K562 (cell line): Measurements from ENCODE around the gene NOTCH3. TPM values are rescaled to one million over a fixed set of nuclear protein-coding genes. Genes with fewer than 3 reads are reported as not detected.

Experiments used
- ATAC-seq: fragments of 200-7000 bp; cut with Tn5 transposase; 3 replicates; pipeline ENCODE4 v1.9.1; 2020; ENCODE audit warnings: moderate library complexity
- BruUV-seq: library from RNA; stranded (reverse); fragments of 400-500 nt; replicated peaks from 2 replicates; lab custom pipeline; 2021; lab: Mats Ljungman, UMichigan
- CTCF ChIA-PET: fragments of 300-600 bp; formaldehyde crosslinking; extraction: SDS; loops from one replicate; lab custom pipeline; 2021; ENCODE audit warnings: low intra/inter-chr PET ratio; lab: Yijun Ruan, JAX
- POLR2A ChIA-PET: fragments of 300-600, 350-650 bp; sonication (Branson Sonifier 250); formaldehyde crosslinking; extraction: SDS; loops from one replicate; lab custom pipeline; 2021; ENCODE audit warnings: antibody characterized with exemption, inconsistent platforms; lab: Yijun Ruan, JAX
- DNase-seq, 4 experiments: peaks; one replicate each; pipeline versions ENCODE4 v3.0.0 to v3.0.0-alpha.2; 2011 to 2018; ENCODE audit warnings: low spot score in 3 of 4, mixed read lengths in 3 of 4; ENCODE audit errors: extremely low read depth in 1 of 4
- FAIRE-seq: peaks from 2 replicates; lab custom pipeline; 2011; peaks lifted over from hg19 to GRCh38; lab: Jason Lieb, UNC
- H2AFZ ChIP-seq: 2 replicates; pipeline ENCODE4 v1.6.0; 2011; ENCODE audit warnings: low read depth, low read length, control low read depth, inconsistent platforms
- H3K27ac ChIP-seq: fragments of 200-600 bp; 3 replicates; pipeline ENCODE4 v1.8.0; 2011; ENCODE audit warnings: low read depth, mild to moderate bottlenecking, control low read depth, inconsistent platforms, low read length, moderate library complexity, mixed read lengths; ENCODE audit errors: extremely low read depth
- H3K27me3 ChIP-seq, 2 experiments: fragments of 300-600 bp in 1 of 2; 2 replicates in 1 of 2; 3 replicates in 1 of 2; pipeline versions ENCODE4 v1.6.0 to v1.8.0; 2011; ENCODE audit warnings: inconsistent platforms in 2 of 2, low read length in 2 of 2, mild to moderate bottlenecking in 1 of 2, mixed read lengths in 1 of 2, moderate library complexity in 1 of 2; ENCODE audit not compliant: control insufficient read depth in 2 of 2, insufficient read depth in 2 of 2
- H3K36me3 ChIP-seq: fragments of 300-600 bp; 3 replicates; pipeline ENCODE4 v1.8.0; 2011; ENCODE audit warnings: mild to moderate bottlenecking, low read length, inconsistent platforms; ENCODE audit not compliant: control insufficient read depth, insufficient read depth
- H3K4me1 ChIP-seq, 2 experiments: fragments of 200-600 bp in 1 of 2; replicated peaks in 1 of 2; 2 replicates in 1 of 2; 3 replicates in 1 of 2; pipeline versions ENCODE4 v1.5.1 to v1.8.0; 2011; ENCODE audit warnings: inconsistent platforms in 2 of 2, low read length in 2 of 2, mild to moderate bottlenecking in 1 of 2, mixed read lengths in 1 of 2, moderate library complexity in 1 of 2; ENCODE audit not compliant: control insufficient read depth in 2 of 2, insufficient read depth in 2 of 2
- H3K4me2 ChIP-seq: 2 replicates; pipeline ENCODE4 v1.6.1; 2011; ENCODE audit warnings: low read length, control low read depth, inconsistent platforms, mixed read lengths; ENCODE audit not compliant: insufficient read depth
- H3K4me3 ChIP-seq: fragments of 200-600 bp; sonication (generic), shearing (Covaris generic); 2 replicates; pipeline ENCODE4 v1.5.1; 2016; ENCODE audit warnings: control low read depth, inconsistent platforms
- H3K79me2 ChIP-seq: fragments of 200-600 bp; 3 replicates; pipeline ENCODE4 v1.8.0; 2011; ENCODE audit warnings: low read length, inconsistent platforms; ENCODE audit not compliant: control insufficient read depth, insufficient read depth
- H3K9ac ChIP-seq, 2 experiments: 2 replicates each; pipeline versions ENCODE4 v1.6.0 to v1.6.1; 2011; ENCODE audit warnings: low read depth in 2 of 2, low read length in 2 of 2, control low read depth in 1 of 2, inconsistent platforms in 1 of 2, mild to moderate bottlenecking in 1 of 2, mixed read lengths in 1 of 2; ENCODE audit not compliant: insufficient read depth in 1 of 2
- H3K9me1 ChIP-seq: one replicate; pipeline ENCODE4 v1.6.0; 2011; ENCODE audit warnings: inconsistent platforms, mild to moderate bottlenecking, low read length, moderate library complexity; ENCODE audit not compliant: control insufficient read depth, insufficient read depth
- H3K9me3 ChIP-seq: replicated peaks from 2 replicates; pipeline ENCODE4 v1.5.1; 2011; ENCODE audit warnings: low read depth, low read length, inconsistent platforms; ENCODE audit not compliant: control insufficient read depth, insufficient read depth
- H4K20me1 ChIP-seq: replicated peaks from 2 replicates; pipeline ENCODE4 v1.6.1; 2011; ENCODE audit warnings: low read length, inconsistent platforms, mixed read lengths; ENCODE audit not compliant: control insufficient read depth, insufficient read depth
- E2F3 ChIP-seq: fragments of 250-450 bp; sonication (Bioruptor Pico); IDR thresholded peaks from 2 replicates; pipeline ENCODE4 v1.4.0; 2020; ENCODE audit warnings: mild to moderate bottlenecking
- GTF2E2 ChIP-seq: fragments of 200-800 bp; sonication (Bioruptor generic); IDR thresholded peaks from 2 replicates; pipeline ENCODE4 v1.6.1; 2016; ENCODE audit warnings: missing genetic modification characterization, missing compliant biosample characterization
- IFI16 ChIP-seq: fragments of 250-450 bp; sonication (Bioruptor Pico); IDR thresholded peaks from 2 replicates; pipeline ENCODE4 v2.1.2; 2022; ENCODE audit warnings: mild to moderate bottlenecking, inconsistent platforms
- MXI1 ChIP-seq: IDR thresholded peaks from 2 replicates; pipeline ENCODE4 v1.6.1; 2011; ENCODE audit warnings: low read depth, mild to moderate bottlenecking, improper control_type of control experiment, low read length
- MYC ChIP-seq, 2 experiments: fragments of 250-450 bp in 1 of 2; sonication (Bioruptor Pico) in 1 of 2; IDR thresholded peaks; 2 replicates each; pipeline versions ENCODE4 v1.5.1 to v1.6.1; 2012 to 2021; ENCODE audit warnings: low read depth in 2 of 2, borderline replicate concordance in 1 of 2, improper control_type of control experiment in 1 of 2, low read length in 1 of 2, mild to moderate bottlenecking in 1 of 2, moderate library complexity in 1 of 2
- NFATC3 ChIP-seq: fragments of 450-650 bp; IDR thresholded peaks from 2 replicates; pipeline ENCODE4 v1.6.1; 2017; ENCODE audit warnings: mild to moderate bottlenecking
- NFIX ChIP-seq: fragments of 250-450 bp; sonication (Bioruptor Pico); IDR thresholded peaks from 2 replicates; pipeline ENCODE4 v1.4.0; 2020; ENCODE audit warnings: low read depth, mild to moderate bottlenecking, moderate library complexity
- NFXL1 ChIP-seq: fragments of 450-650 bp; formaldehyde crosslinking; IDR thresholded peaks from 2 replicates; pipeline ENCODE4 v1.4.0; 2021; ENCODE audit warnings: mild to moderate bottlenecking
- NFYB ChIP-seq: IDR thresholded peaks from 2 replicates; pipeline ENCODE4 v1.6.1; 2011; ENCODE audit warnings: mild to moderate bottlenecking, moderate library complexity; ENCODE audit not compliant: insufficient read length; ENCODE audit errors: extremely low read depth
- ZBTB33 ChIP-seq: sonication (generic); formaldehyde crosslinking; IDR thresholded peaks from 2 replicates; pipeline ENCODE4 v1.8.1; 2023; ENCODE audit warnings: mild to moderate bottlenecking, missing genetic modification reagents
- ZBTB5 ChIP-seq: fragments of 450-650 bp; IDR thresholded peaks from 2 replicates; pipeline ENCODE4 v1.6.1; 2017; ENCODE audit warnings: antibody characterized with exemption
- WGBS: fragments of 100-300 bp; shearing (Covaris generic); methylation state at CpG from one replicate; pipeline ENCODE4 v1.1.6; 2016; ENCODE audit warnings: low coverage, mixed read lengths; ENCODE audit not compliant: insufficient coverage; ENCODE audit errors: missing lambda C conversion rate; 5-methylcytosine and 5-hydroxymethylcytosine counted together
- in situ Hi-C: fragments of 300-500 bp; cut with MboI; formaldehyde crosslinking; loops from 4 replicates; pipeline ENCODE4 v1.15.0; 2018; ENCODE audit warnings: inconsistent platforms, mixed read lengths
- intact Hi-C: fragments of 100-400 bp; cut with micrococcal nuclease; formaldehyde crosslinking; loops from 2 replicates; pipeline ENCODE4 v1.14.2; 2022
- polyA plus RNA-seq, 8 experiments: library from polyadenylated mRNA; depleted of rRNA in 4 of 8; stranded (reverse) in 5 of 8; unstranded in 3 of 8; fragments of >200 nt; fragmentation: Nextera tagmentation in 2 of 8; fragmentation: Illumina TruSeq in 1 of 8; extraction: Ambion mirVana in 2 of 8; extraction: Trizol in 1 of 8; gene quantifications; 2 replicates each; pipeline versions ENCODE4 v1.2.1 to v1.2.3, GENCODE V29; 2011 to 2014; ENCODE audit warnings: inconsistent platforms in 1 of 8, missing spikeins in 1 of 8
- total RNA-seq, 7 experiments: library from RNA; depleted of rRNA in 6 of 7; stranded (reverse); fragments of >200 nt in 6 of 7; fragmentation: Illumina TruSeq in 2 of 7; extraction: Trizol in 2 of 7; gene quantifications; 2 replicates each; pipeline versions ENCODE4 v1.2.1 to v1.2.3, GENCODE V29; 2011 to 2021; ENCODE audit warnings: low replicate concordance in 1 of 7

NOTCH3 gene
- total and polyA plus RNA-seq, 9 of the 15 experiments (the other 6 are each of a cell fraction or from before 2014, with no cell fraction given): under 0.01 to 1.2 (median 0.16) TPM

GRCh38 chr19:15156391-15156790, 44.4 kb downstream of the NOTCH3 start:
- POLR2A ChIA-PET: no interaction called here
- H3K4me3 ChIP-seq: no peak overlapping the region
- TF ChIP-seq GTF2E2 (tag) (no peak), NFIX (no peak), ZBTB5 (no peak)
- peaks cover 4% of the 10 kb centered on the region; the same call in 1 of the 2 replicates for H3K9me3 ChIP-seq
- no peaks in the 10 kb centered on the region for H4K20me1 ChIP-seq
- no peak overlapping the region for H2AFZ ChIP-seq
- FAIRE-seq: no peak
- in situ Hi-C loops (no loop called here), intact Hi-C loops (loop anchor here (10.0 kb wide), 1 partner anchor 272 kb away; the partner anchor contains the start of gene OR7A17)
- BruUV-seq: no TSS peak
- H3K9me1 ChIP-seq: no peaks in the 10 kb centered on the region
- no peaks in the 10 kb centered on the region; a peak in 1 of 5 replicates for H3K27me3 ChIP-seq
- no peaks in the 10 kb centered on the region for H3K36me3 ChIP-seq
- no peak overlapping the region for H3K9ac ChIP-seq
- no peaks in the 10 kb centered on the region for H3K79me2 ChIP-seq
- no peak for ATAC-seq
- H3K4me2 ChIP-seq: no peak overlapping the region
- 4% methylated on average over 4 of the region's 4 CpGs for WGBS
- no peak overlapping the region for H3K27ac ChIP-seq
- CTCF ChIA-PET: no interaction called here
- peaks cover 0 to 10% of the 10 kb centered on the region in 2 experiments; a peak in 2 of 5 replicates for H3K4me1 ChIP-seq
- DNase-seq: no peak

- DNase-seq: no peak
- in situ Hi-C loops: no loop called here
- Histone ChIP-seq H3K9me1 (no peaks in the 10 kb centered on the region), H3K27me3 (no peaks in the 10 kb centered on the region; a peak in 1 of 5 replicates), H3K9me3 (peaks cover 4% of the 10 kb centered on the region; the same call in 1 of the 2 replicates), H2AFZ (no peak overlapping the region), H3K4me2 (no peak overlapping the region), H3K9ac (no peak overlapping the region), H3K36me3 (no peaks in the 10 kb centered on the region), H3K79me2 (no peaks in the 10 kb centered on the region), H3K27ac (no peak overlapping the region), H3K4me3 (no peak overlapping the region), H4K20me1 (no peaks in the 10 kb centered on the region), H3K4me1 (no peaks in the 10 kb centered on the region)
- BruUV-seq: no TSS peak
- WGBS: 3% methylated on average over 5 of the region's 5 CpGs
- POLR2A ChIA-PET: interaction anchor here (0.7 kb wide), 1 partner anchor 93 kb away, joined by 3 read pairs; no protein-coding TSS in a partner anchor
- intact Hi-C loops: loop anchor here (10.0 kb wide), 1 partner anchor 270 kb away; the partner anchor contains the start of gene OR7A17
- FAIRE-seq: no peak
- no peak for ATAC-seq
- CTCF ChIA-PET: no interaction called here
- TF ChIP-seq E2F3 (CRISPR knock-in tag) (no peak), IFI16 (CRISPR knock-in tag) (no peak), MYC (IDR thresholded peaks at IDR 0.05; ENCODE audit: low read depth, low read length) (no peak), MYC (CRISPR knock-in tag; IDR thresholded peaks at IDR 0.05; ENCODE audit: borderline replicate concordance, low read depth) (no peak), NFYB (no peak), MXI1 (no peak), ZBTB33 (no peak), NFXL1 (CRISPR knock-in tag) (no peak), NFATC3 (no peak)
Measured at GRCh38 chr19:15155296-15155695, 45.5 kb downstream of the NOTCH3 start.
